H9 (cell line): ENCODE data around the gene COP1. TPM values are rescaled to one million over a fixed set of nuclear protein-coding genes. Genes with fewer than 3 reads are reported as not detected.

ENCODE experiments used
- DNase-seq: peaks from one replicate; pipeline ENCODE4 v3.0.0-alpha.2; 2017
- H2AFZ ChIP-seq: one replicate; pipeline ENCODE4 v1.6.1; 2013; ENCODE audit warnings: mild to moderate bottlenecking, low read length, control low read depth, moderate library complexity
- H2AK5ac ChIP-seq: 2 replicates; pipeline ENCODE4 v1.6.1; 2013; ENCODE audit warnings: low read length, control low read depth, mixed read lengths; ENCODE audit not compliant: insufficient read length
- H2BK120ac ChIP-seq: one replicate; pipeline ENCODE4 v1.6.1; 2013; ENCODE audit warnings: low read depth, mild to moderate bottlenecking, low read length, control low read depth, inconsistent platforms; ENCODE audit not compliant: poor library complexity, severe bottlenecking
- H2BK12ac ChIP-seq: 2 replicates; pipeline ENCODE4 v1.6.1; 2013; ENCODE audit warnings: low read length, control low read depth, mixed read lengths, low read depth; ENCODE audit not compliant: insufficient read length
- H2BK15ac ChIP-seq: 2 replicates; pipeline ENCODE4 v1.6.1; 2013; ENCODE audit warnings: low read depth, low read length, control low read depth
- H2BK20ac ChIP-seq: one replicate; pipeline ENCODE4 v1.6.1; 2013; ENCODE audit warnings: low read depth, mild to moderate bottlenecking, low read length, control low read depth, inconsistent platforms; ENCODE audit not compliant: poor library complexity, severe bottlenecking
- H2BK5ac ChIP-seq: 2 replicates; pipeline ENCODE4 v1.6.1; 2013; ENCODE audit warnings: low read length, control low read depth, mixed read lengths; ENCODE audit not compliant: insufficient read length
- H3K14ac ChIP-seq: 2 replicates; pipeline ENCODE4 v1.6.1; 2013; ENCODE audit warnings: low read length, control low read depth; ENCODE audit not compliant: insufficient read depth
- H3K18ac ChIP-seq: 2 replicates; pipeline ENCODE4 v1.6.1; 2013; ENCODE audit warnings: low read depth, mild to moderate bottlenecking, mixed read lengths, low read length, control low read depth; ENCODE audit not compliant: insufficient read length
- H3K23ac ChIP-seq: 2 replicates; pipeline ENCODE4 v1.6.1; 2013; ENCODE audit warnings: low read length, control low read depth, mixed read lengths, low read depth; ENCODE audit not compliant: insufficient read length
- H3K23me2 ChIP-seq: 2 replicates; pipeline ENCODE4 v1.6.1; 2013; ENCODE audit warnings: low read depth, mild to moderate bottlenecking, mixed read lengths, low read length, control low read depth; ENCODE audit not compliant: insufficient read length, poor library complexity, severe bottlenecking
- H3K27ac ChIP-seq: 2 replicates; pipeline ENCODE4 v1.5.1; 2013; ENCODE audit warnings: low read length, control low read depth, mixed read lengths, low read depth; ENCODE audit not compliant: insufficient read length
- H3K27me3 ChIP-seq: 2 replicates; pipeline ENCODE4 v1.6.1; 2013; ENCODE audit warnings: low read length, control low read depth, inconsistent platforms; ENCODE audit not compliant: insufficient read depth
- H3K4ac ChIP-seq: 2 replicates; pipeline ENCODE4 v1.6.1; 2013; ENCODE audit warnings: low read depth, mild to moderate bottlenecking, control low read depth, inconsistent platforms, low read length, moderate library complexity
- H3K4me1 ChIP-seq: 2 replicates; pipeline ENCODE4 v1.6.1; 2013; ENCODE audit warnings: low read length, control low read depth, inconsistent platforms; ENCODE audit not compliant: insufficient read depth
- H3K4me2 ChIP-seq: 2 replicates; pipeline ENCODE4 v1.6.1; 2013; ENCODE audit warnings: low read length, control low read depth, mixed read lengths; ENCODE audit not compliant: insufficient read length, insufficient read depth
- H3K56ac ChIP-seq: 2 replicates; pipeline ENCODE4 v1.6.1; 2013; ENCODE audit warnings: low read depth, mild to moderate bottlenecking, mixed read lengths, low read length, control low read depth; ENCODE audit not compliant: insufficient read length
- H3K79me1 ChIP-seq: 2 replicates; pipeline ENCODE4 v1.6.1; 2013; ENCODE audit warnings: low read depth, mild to moderate bottlenecking, moderate library complexity, low read length, control low read depth, inconsistent platforms; ENCODE audit not compliant: insufficient read depth, poor library complexity, severe bottlenecking
- H3K79me2 ChIP-seq: 2 replicates; pipeline ENCODE4 v1.6.1; 2013; ENCODE audit warnings: low read length, control low read depth, inconsistent platforms; ENCODE audit not compliant: insufficient read depth
- H3K9ac ChIP-seq: 2 replicates; pipeline ENCODE4 v1.6.1; 2013; ENCODE audit warnings: low read length, control low read depth, mixed read lengths; ENCODE audit not compliant: insufficient read length; ENCODE audit errors: extremely low read depth
- H3K9me3 ChIP-seq: one replicate; pipeline ENCODE4 v1.6.1; 2013; ENCODE audit warnings: low read depth, low read length, inconsistent platforms; ENCODE audit not compliant: control insufficient read depth
- H3T11ph ChIP-seq: one replicate; pipeline ENCODE4 v1.6.1; 2013; ENCODE audit warnings: mild to moderate bottlenecking, low read length, control low read depth, inconsistent platforms
- H4K20me1 ChIP-seq: one replicate; pipeline ENCODE4 v1.6.1; 2013; ENCODE audit not compliant: control insufficient read depth, insufficient read length, insufficient read depth
- H4K5ac ChIP-seq: 2 replicates; pipeline ENCODE4 v1.6.1; 2013; ENCODE audit warnings: low read depth, mild to moderate bottlenecking, mixed read lengths, low read length, control low read depth; ENCODE audit not compliant: insufficient read length
- H4K8ac ChIP-seq: replicated peaks from 2 replicates; pipeline ENCODE4 v1.6.1; 2013; ENCODE audit warnings: low read length, control low read depth, mixed read lengths, low read depth; ENCODE audit not compliant: insufficient read length
- H4K91ac ChIP-seq: 2 replicates; pipeline ENCODE4 v1.6.1; 2013; ENCODE audit warnings: low read depth, mild to moderate bottlenecking, moderate library complexity, mixed read lengths, low read length, control low read depth; ENCODE audit not compliant: insufficient read length
- H3K27ac Mint-ChIP-seq, 3 experiments: 2 replicates in 2 of 3; 3 replicates in 1 of 3; pipeline ENCODE4 v1.8.0; 2020 to 2021; ENCODE audit warnings: mixed read lengths in 3 of 3, mild to moderate bottlenecking in 1 of 3, moderate library complexity in 1 of 3
- H3K27me3 Mint-ChIP-seq: 2 replicates; pipeline ENCODE4 v1.8.0; 2021; ENCODE audit warnings: low read depth, mild to moderate bottlenecking, moderate library complexity, mixed read lengths
- H3K36me3 Mint-ChIP-seq, 3 experiments: 2 replicates in 2 of 3; 3 replicates in 1 of 3; pipeline ENCODE4 v1.8.0; 2020 to 2021; ENCODE audit warnings: low read depth in 3 of 3, mixed read lengths in 3 of 3; ENCODE audit not compliant: insufficient read depth in 1 of 3
- H3K4me1 Mint-ChIP-seq, 2 experiments: 2 replicates each; pipeline ENCODE4 v1.8.0; 2020; ENCODE audit warnings: mixed read lengths in 2 of 2
- H3K4me3 Mint-ChIP-seq, 2 experiments: 2 replicates in 1 of 2; 3 replicates in 1 of 2; pipeline ENCODE4 v1.8.0; 2020 to 2021; ENCODE audit warnings: mild to moderate bottlenecking in 2 of 2, mixed read lengths in 2 of 2, moderate library complexity in 1 of 2
- H3K9me3 Mint-ChIP-seq, 2 experiments: 2 replicates in 1 of 2; 3 replicates in 1 of 2; pipeline ENCODE4 v1.8.0; 2020; ENCODE audit warnings: mild to moderate bottlenecking in 2 of 2, mixed read lengths in 2 of 2, moderate library complexity in 1 of 2
- WGBS: extraction: QIAGEN DNeasy Blood & Tissue Kit; methylation state at CpG from one replicate; pipeline ENCODE4 v1.1.7; 2013; ENCODE audit warnings: missing lambda C conversion rate, low lambda C conversion rate, mixed read lengths; ENCODE audit not compliant: insufficient read length; ENCODE audit errors: extremely low coverage; 5-methylcytosine and 5-hydroxymethylcytosine counted together
- total RNA-seq: library from RNA; stranded (reverse); gene quantifications from 2 replicates; pipeline ENCODE4 v1.2.1, GENCODE V29; 2021
- TF ChIP-seq, protein P1 (sequence below): fragments of 200-600 bp; sonication (generic); conservative IDR thresholded peaks from 3 replicates; pipeline ENCODE4 v1.8.0; 2021; ENCODE audit warnings: antibody characterized with exemption, mild to moderate bottlenecking

The COP1 gene
- total RNA-seq, 1 experiment from 2014 or later = 41.3 TPM

DNA sequence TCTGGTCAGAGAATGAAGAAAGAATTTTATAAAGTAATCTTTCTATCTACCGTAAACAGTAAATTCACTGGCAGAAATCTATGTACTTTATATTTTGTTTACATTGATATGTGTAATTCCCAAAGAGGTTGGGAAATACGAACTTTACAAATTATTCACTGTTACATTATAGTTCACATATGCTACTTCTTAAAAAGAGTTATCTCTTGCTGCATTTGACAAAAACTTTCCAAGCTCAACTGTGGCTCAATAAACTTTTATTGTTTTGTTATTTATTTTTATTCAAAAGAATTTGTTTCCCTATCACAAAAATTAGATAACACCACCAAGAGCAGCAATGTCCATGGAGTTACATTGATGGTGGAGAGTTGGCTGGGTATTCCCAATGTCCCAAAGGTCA lies 262.5 kb downstream of the COP1 start:
- H3T11ph ChIP-seq = no peak overlapping the region
- H3K27ac ChIP-seq = no peak overlapping the region
- Mint-ChIP-seq H3K9me3 (no peaks in the 10 kb centered on the region), H3K4me3 (no peak overlapping the region), H3K27me3 (no peaks in the 10 kb centered on the region), H3K36me3 (peaks cover under 1 to 21% (median 10%) of the 10 kb centered on the region in 3 experiments; a peak in 6 of 7 replicates), H3K27ac (no peak overlapping the region), H3K4me1 (no peaks in the 10 kb centered on the region)
- no peaks in the 10 kb centered on the region for H3K27me3 ChIP-seq
- H3K9ac ChIP-seq = no peak overlapping the region
- peaks cover 2% of the 10 kb centered on the region for H3K79me1 ChIP-seq
- H3K9me3 ChIP-seq = no peaks in the 10 kb centered on the region
- no peak overlapping the region for H2BK120ac ChIP-seq
- WGBS = no CpG with 5 or more reads among the region's 2 CpGs
- H2BK5ac ChIP-seq = no peak overlapping the region
- no peak overlapping the region for H3K18ac ChIP-seq
- H3K14ac ChIP-seq = no peak overlapping the region
- no peak overlapping the region for H2BK20ac ChIP-seq
- H3K23ac ChIP-seq = no peak overlapping the region
- H2BK12ac ChIP-seq = no peak overlapping the region
- TF ChIP-seq, protein P1, sequence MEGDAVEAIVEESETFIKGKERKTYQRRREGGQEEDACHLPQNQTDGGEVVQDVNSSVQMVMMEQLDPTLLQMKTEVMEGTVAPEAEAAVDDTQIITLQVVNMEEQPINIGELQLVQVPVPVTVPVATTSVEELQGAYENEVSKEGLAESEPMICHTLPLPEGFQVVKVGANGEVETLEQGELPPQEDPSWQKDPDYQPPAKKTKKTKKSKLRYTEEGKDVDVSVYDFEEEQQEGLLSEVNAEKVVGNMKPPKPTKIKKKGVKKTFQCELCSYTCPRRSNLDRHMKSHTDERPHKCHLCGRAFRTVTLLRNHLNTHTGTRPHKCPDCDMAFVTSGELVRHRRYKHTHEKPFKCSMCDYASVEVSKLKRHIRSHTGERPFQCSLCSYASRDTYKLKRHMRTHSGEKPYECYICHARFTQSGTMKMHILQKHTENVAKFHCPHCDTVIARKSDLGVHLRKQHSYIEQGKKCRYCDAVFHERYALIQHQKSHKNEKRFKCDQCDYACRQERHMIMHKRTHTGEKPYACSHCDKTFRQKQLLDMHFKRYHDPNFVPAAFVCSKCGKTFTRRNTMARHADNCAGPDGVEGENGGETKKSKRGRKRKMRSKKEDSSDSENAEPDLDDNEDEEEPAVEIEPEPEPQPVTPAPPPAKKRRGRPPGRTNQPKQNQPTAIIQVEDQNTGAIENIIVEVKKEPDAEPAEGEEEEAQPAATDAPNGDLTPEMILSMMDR = no peak
- no peak overlapping the region for H3K56ac ChIP-seq
- H2AFZ ChIP-seq = no peak overlapping the region
- H3K23me2 ChIP-seq = no peaks in the 10 kb centered on the region
- no peak overlapping the region for H4K5ac ChIP-seq
- DNase-seq = no peak
- no peak overlapping the region for H2AK5ac ChIP-seq
- no peak overlapping the region for H4K8ac ChIP-seq
- H4K91ac ChIP-seq = no peak overlapping the region
- H3K79me2 ChIP-seq = no peaks in the 10 kb centered on the region
- no peaks in the 10 kb centered on the region for H4K20me1 ChIP-seq
- no peaks in the 10 kb centered on the region for H3K4me1 ChIP-seq
- H2BK15ac ChIP-seq = no peak overlapping the region
- H3K4ac ChIP-seq = no peak overlapping the region
- H3K4me2 ChIP-seq = no peak overlapping the region
